ENCODE results near the gene LAMA3.

The LAMA3 gene

GRCh38 chr18:23669202-23669766 lies 20.0 kb upstream of the LAMA3 start:
- no peak for DNase-seq

- no peak for DNase-seq
These were observed 19.3 kb upstream of the LAMA3 start for GRCh38 chr18:23669804-23670405.

GRCh38 chr18:23671564-23671963 lies 17.7 kb upstream of the LAMA3 start:
- DNase-seq, result no peak

GRCh38 chr18:23673725-23674124 lies 15.5 kb upstream of the LAMA3 start:
- DNase-seq, result no peak

- DNase-seq, result no peak
These were observed 14.0 kb upstream of the LAMA3 start for GRCh38 chr18:23675236-23675635.

GRCh38 chr18:23675896-23676295 lies 13.4 kb upstream of the LAMA3 start:
- no peak for DNase-seq

- DNase-seq, result no peak
These were observed 7.2 kb upstream of the LAMA3 start for GRCh38 chr18:23682045-23682444.

GRCh38 chr18:23682472-23682871 lies 6.8 kb upstream of the LAMA3 start:
- DNase-seq, result no peak

GRCh38 chr18:23683155-23683554 lies 6.1 kb upstream of the LAMA3 start:
- DNase-seq, result no peak

GRCh38 chr18:23683671-23684070 lies 5.6 kb upstream of the LAMA3 start:
- no peak for DNase-seq

- DNase-seq, result no peak
These were observed 4.6 kb upstream of the LAMA3 start for GRCh38 chr18:23684515-23685197.

GRCh38 chr18:23688528-23688927 lies 725 bp upstream of the LAMA3 start:
- DNase-seq, result no peak

GRCh38 chr18:23689616-23690504 lies 607 bp downstream of the LAMA3 start:
- DNase-seq, result peak in 1 of 14 donors; percentile 1

- DNase-seq, result no peak
These were observed 1.3 kb downstream of the LAMA3 start for GRCh38 chr18:23690505-23691068.

- DNase-seq, result no peak
These were observed 4.6 kb downstream of the LAMA3 start for GRCh38 chr18:23693846-23694245.

GRCh38 chr18:23694637-23695430 lies 5.6 kb downstream of the LAMA3 start:
- DNase-seq, result no peak

- DNase-seq, result no peak
These were observed 11.8 kb downstream of the LAMA3 start for GRCh38 chr18:23701017-23701416.

GRCh38 chr18:23701544-23702064 lies 12.4 kb downstream of the LAMA3 start:
- no peak for DNase-seq

GRCh38 chr18:23702606-23703005 lies 13.4 kb downstream of the LAMA3 start:
- no peak for DNase-seq

- no peak for DNase-seq
These were observed 14.1 kb downstream of the LAMA3 start for GRCh38 chr18:23703057-23703986.

GRCh38 chr18:23703987-23704384 lies 14.7 kb downstream of the LAMA3 start:
- DNase-seq, result no peak
